ENCODE data around the gene PGBD5.

The PGBD5 gene

GRCh38 chr1:230371923-230372703 is 54.0 kb downstream of the PGBD5 start:
- no peak for DNase-seq

- no peak for DNase-seq
These were observed 56.0 kb downstream of the PGBD5 start for GRCh38 chr1:230370109-230370508.

GRCh38 chr1:230368871-230369270 is 57.3 kb downstream of the PGBD5 start:
- no peak for DNase-seq

- no peak for DNase-seq
These were observed 57.8 kb downstream of the PGBD5 start for GRCh38 chr1:230368363-230368762.

- DNase-seq, result no peak
These were observed 59.6 kb downstream of the PGBD5 start for GRCh38 chr1:230366504-230366915.

GRCh38 chr1:230365723-230366307 is 60.3 kb downstream of the PGBD5 start:
- no peak for DNase-seq

- no peak for DNase-seq
These were observed 63.2 kb downstream of the PGBD5 start for GRCh38 chr1:230362949-230363348.

GRCh38 chr1:230361941-230362340 is 64.2 kb downstream of the PGBD5 start:
- DNase-seq, result no peak

GRCh38 chr1:230359992-230360668 is 66.0 kb downstream of the PGBD5 start:
- no peak for DNase-seq

GRCh38 chr1:230356869-230357794 is 69.0 kb downstream of the PGBD5 start:
- no peak for DNase-seq

GRCh38 chr1:230356190-230356589 is 69.9 kb downstream of the PGBD5 start:
- no peak for DNase-seq

- DNase-seq, result no peak
These were observed 70.5 kb downstream of the PGBD5 start for GRCh38 chr1:230355594-230355993.

GRCh38 chr1:230355128-230355527 is 71.0 kb downstream of the PGBD5 start:
- no peak for DNase-seq

- no peak for DNase-seq
These were observed 72.1 kb downstream of the PGBD5 start for GRCh38 chr1:230354005-230354404.

GRCh38 chr1:230352537-230352936 is 73.6 kb downstream of the PGBD5 start:
- no peak for DNase-seq

GRCh38 chr1:230351983-230352382 is 74.1 kb downstream of the PGBD5 start:
- no peak for DNase-seq

GRCh38 chr1:230351514-230351913 is 74.6 kb downstream of the PGBD5 start:
- no peak for DNase-seq

- no peak for DNase-seq
These were observed 75.8 kb downstream of the PGBD5 start for GRCh38 chr1:230350208-230350921.

- DNase-seq, result no peak
These were observed 77.1 kb downstream of the PGBD5 start for GRCh38 chr1:230349020-230349393.

- DNase-seq, result no peak
These were observed 77.6 kb downstream of the PGBD5 start for GRCh38 chr1:230348386-230349019.

GRCh38 chr1:230347896-230348295 is 78.2 kb downstream of the PGBD5 start:
- no peak for DNase-seq
